NCI-H526 treated with DMSO at 0.1 percent for 48 hours (cell line): ENCODE measurements around the gene DNAJB6.
"Not testable (repeated sequence)": the region's sequence is repeated elsewhere in the genome, so short reads cannot be mapped to it uniquely, and the experiment has no call there.

Source experiments
- DNase-seq: peaks from one replicate; lab custom pipeline; 2025; lab: John Stamatoyannopoulos, UW

Gene DNAJB6

GRCh38 chr7:157329447-157329846 is 7.4 kb upstream of the DNAJB6 start:
- no peak for DNase-seq

- not testable (repeated sequence) for DNase-seq
Measured at GRCh38 chr7:157330567-157330966, 6.2 kb upstream of the DNAJB6 start.

- DNase-seq: not testable (repeated sequence)
Measured at GRCh38 chr7:157331049-157331448, 5.8 kb upstream of the DNAJB6 start.

DNA sequence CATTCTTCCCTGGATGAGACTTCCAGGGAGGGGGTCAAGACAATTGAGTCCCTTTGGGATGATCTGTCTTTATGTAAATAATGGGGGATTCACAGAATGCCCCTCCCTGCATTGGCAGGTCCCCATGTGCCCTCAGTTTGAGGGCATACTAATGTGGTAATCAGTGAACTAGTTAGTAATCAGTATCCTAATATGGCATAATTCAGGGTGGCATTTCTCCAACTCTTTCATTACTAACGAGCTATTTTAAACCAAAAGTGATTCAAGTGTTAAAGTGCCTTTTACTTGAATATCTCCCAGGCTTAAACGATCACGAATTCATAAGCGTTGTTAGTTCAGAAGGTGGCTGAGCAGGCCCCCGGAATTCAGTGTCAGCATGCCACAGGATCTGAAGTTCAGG is 1.6 kb upstream of the DNAJB6 start:
- DNase-seq: no peak

DNA sequence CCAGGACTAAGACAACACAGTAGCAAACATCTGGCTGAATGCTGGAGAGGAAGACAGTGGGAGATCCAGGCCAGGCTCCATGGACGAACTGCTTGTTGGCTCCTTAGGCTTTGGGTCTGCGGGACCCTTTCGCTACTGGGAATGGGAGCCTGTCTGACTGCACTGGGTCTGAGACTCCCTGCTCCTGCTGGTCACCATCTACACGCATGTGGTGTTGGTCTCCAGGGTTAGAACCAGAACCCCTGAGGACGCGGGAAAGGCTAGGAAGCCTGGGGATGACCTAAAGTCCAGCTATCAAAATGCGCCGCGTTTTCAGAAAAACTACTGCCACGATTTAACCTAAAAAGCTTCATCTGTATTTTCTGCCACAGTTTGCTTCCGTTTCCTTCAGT is 817 bp upstream of the DNAJB6 start:
- no peak for DNase-seq

GRCh38 chr7:157337316-157338149 is 729 bp downstream of the DNAJB6 start:
- DNase-seq: no peak

DNA sequence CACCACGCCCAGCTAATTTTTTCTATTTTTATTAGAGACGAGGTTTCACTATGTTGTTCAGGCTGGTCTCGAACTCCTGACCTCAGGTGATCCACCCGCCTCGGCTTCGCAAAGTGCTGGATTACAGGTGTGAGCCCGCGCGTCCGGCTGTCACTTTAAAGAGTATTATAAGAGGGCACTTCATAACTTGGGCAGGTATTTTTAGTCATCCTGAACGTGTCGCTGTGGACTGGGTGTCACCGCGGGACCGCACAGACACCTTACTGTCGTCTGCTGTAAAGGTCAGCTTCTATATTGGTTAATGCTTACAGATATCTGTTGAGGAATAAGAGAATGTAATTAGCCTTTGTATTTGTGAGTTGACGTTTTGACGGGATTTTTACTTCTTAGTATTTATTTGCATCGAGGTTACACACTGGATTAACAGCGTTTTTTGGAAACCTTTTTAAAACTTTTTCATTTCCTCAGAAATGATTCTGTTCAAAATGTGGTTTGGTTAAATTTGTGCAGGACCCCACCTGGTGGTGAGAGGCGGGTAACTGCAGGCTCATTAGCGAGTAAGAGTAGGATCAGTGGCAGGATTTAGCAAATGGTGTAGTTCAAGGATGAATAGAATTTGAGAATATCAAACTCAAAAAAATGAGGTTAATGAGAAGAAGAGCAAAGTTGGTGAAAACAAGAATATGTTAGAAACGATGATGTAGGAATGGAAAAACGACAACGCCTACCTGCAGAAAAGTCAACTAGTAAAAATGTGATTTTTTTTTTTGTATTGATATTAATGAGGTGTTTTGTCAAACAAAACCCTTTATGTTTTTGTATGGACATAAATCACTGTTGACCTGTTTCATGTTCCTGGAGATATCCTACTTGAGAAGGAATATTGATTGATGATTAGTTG is 3.2 kb downstream of the DNAJB6 start:
- peak; percentile 38 for DNase-seq

- no peak for DNase-seq
Measured at GRCh38 chr7:157347217-157347904, 10.6 kb downstream of the DNAJB6 start.

DNA sequence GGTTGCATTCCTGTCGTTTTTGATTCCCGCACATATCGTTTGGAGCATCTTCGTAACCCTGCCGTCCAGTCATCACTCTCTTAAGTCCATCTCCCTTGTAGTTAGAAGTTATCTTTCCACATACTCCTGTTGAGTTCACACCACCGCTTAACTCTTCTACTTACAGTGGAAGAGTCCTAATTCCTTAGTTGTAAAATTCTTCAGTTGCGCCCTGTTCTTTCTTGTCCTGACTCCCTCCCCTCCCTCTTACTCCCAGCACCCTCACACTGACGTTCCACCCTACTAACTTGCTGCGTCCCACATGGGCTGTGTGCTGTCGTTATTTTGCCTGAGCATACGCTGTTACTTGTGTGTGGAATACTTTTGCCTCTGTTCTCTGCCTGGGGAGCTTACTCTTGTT is 11.7 kb downstream of the DNAJB6 start:
- no peak for DNase-seq

GRCh38 chr7:157352516-157352915 is 15.7 kb downstream of the DNAJB6 start:
- DNase-seq: no peak

DNA sequence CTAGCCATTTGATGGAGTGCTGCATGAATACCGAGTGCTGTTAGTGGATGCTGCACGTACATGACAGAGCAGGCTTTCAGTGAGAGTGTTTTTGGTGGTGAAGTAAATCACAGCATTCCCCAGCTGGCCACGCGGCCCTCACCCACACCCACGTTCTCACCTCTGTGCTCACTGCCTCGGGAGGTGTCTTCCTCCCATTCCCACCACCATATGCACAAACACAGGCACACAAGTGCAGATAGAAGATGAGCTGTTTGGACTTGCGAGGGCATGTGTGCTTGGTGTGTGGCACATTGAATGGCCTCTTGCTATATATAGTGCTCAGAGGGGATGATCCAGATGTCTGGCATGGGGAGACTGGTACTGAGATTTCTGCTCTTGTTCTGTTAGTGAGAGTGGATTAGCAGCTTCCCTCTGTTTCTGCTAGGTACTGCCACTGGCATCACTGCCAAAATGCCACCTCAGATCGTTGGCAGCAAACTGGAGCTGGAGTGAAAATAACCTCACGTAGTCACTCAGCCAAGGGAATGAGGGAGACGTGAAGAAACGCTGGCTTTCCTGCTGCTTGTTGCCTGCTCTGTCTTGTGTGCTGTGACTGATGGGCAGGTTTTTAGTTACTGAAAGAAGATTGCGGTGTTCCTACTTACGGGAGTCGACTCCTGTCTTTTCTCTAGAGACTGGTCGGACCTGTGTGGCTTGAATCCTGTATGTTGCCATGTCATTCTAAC is 19.1 kb downstream of the DNAJB6 start:
- DNase-seq: no peak

DNA sequence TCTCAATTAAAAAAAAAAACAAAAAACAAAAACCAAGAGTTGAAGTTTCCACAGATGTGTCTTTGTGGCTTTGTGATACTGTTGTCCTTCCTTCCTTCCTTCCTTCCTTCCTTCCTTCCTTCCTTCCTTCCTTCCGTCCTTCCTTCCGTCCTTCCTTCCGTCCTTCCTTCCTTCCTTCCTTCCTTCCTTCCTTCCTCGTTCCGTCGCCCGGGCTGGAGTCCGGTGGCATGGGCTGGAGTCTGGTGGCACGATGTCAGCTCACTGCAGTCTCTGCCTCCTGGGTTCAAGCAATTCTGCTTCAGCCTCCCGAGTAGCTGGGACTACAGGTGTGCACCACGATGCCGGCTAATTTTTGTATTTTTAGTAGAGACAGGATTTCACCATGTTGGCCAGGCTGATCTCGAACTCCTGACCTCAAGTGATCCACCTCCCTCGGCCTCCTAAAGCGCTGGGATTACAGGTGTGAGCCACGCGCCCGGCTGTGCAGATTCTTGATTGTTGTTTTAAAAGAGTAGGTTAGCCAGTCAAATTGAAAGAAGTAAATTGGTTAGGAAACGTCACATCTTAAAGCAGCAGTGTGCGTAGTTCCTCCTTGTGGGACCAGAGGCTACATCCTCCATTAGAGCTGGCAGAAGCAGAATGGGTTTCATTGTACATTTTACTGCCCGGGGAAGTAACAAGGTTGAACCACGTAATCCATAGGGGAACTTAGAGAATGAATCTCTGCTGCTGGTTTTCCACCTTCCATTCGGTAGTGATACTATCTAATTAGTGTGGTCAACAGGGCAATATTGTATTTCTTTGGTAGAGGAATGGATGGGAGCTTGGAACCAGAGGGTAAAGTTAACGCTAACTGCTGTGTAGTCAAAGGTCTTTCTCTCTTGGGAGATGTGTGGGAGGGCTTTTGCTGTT is 20.6 kb downstream of the DNAJB6 start:
- DNase-seq: no peak

DNA sequence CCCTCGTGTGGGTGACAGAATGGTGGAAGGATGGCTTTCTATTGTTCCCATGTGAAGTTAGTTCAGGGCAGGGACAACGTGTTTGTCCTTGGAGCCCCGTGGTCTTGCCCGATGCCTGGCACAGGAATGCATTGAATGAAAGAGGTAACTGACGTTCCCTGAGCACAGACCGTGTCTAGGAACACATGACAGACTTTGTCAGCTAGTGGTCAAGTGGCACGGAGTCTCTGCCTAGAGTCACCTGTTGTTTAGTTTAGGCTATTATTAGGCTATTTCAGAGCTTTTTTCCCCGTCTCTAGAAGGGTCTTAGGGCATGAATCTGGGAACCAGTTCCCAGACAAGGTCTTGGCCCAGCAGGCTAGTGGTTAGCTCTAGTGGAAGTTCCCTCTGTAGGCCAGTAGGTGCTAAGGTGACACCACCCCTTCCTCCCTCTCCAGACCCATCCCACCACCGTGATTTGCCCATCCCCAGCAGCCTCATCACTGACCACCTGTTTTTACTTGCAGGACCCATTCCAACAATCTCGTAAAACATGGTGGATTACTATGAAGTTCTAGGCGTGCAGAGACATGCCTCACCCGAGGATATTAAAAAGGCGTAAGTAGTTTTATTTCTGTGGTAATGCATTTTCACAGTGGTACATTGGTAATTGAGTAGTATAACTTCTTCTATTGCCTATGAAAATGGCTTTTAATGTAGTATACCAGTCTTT is 21.4 kb downstream of the DNAJB6 start:
- DNase-seq: no peak

DNA sequence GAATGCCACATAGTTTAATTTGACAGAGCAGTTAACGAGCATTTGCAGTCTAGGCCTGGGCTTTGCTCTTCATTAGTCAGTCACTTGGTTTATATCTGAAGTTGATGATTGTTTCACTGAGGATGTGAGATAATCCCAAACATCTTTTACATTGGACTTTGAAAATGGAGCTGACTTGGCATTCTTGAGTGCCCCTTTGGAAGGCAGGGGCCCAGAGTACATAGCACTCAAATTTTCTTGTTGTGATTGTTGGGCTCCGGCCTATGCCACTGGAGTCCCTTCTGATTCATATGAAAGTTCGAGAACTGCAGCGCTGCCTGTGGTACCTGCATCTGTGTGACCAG is 21.9 kb downstream of the DNAJB6 start:
- DNase-seq: no peak

DNA sequence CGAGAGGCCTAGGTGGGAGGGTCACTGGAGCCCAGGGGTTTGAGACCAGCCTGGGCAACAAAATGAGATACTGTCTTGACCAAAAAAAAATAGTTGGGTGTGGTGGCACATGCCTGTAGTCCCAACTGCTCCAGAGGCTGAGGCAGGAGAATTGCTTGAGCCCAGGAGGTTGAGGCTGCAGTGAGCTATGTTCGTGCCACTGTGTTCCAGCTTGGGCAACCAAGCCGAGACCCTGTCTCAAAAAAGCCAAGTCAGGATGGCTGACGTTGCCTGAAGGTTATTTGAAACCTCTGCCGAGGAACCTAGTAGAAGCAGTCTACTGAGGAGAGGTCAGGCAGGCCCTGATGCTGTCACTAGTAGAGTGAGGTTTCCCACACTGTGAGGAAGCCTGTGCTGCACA is 22.8 kb downstream of the DNAJB6 start:
- DNase-seq: no peak

DNA sequence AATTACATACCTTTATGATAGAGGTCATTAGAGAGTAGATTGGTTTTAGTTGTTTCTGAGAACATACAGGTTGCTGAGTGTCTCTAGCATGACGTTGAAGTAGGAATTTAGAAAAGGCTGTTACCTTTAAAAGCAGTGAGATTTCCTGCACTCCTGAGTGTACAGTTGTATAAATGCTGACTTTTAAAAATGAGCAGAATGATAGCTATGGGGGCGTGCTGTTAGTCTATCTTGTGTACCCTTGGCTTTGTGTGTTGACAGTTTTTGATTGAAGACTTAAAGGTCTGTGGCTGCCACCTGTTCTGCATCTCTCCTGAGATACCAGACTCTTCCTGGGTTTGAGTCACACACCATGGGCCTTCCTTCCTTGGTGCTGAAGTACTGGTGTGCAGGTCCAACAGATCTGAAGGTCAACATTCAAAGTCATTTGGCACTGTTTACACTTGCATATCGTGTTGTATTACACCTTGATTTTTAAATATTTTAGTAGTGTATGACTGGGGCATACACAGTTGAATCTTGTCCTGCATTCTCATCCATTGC is 23.8 kb downstream of the DNAJB6 start:
- no peak for DNase-seq

- no peak for DNase-seq
Measured at GRCh38 chr7:157361537-157361936, 24.7 kb downstream of the DNAJB6 start.

DNA sequence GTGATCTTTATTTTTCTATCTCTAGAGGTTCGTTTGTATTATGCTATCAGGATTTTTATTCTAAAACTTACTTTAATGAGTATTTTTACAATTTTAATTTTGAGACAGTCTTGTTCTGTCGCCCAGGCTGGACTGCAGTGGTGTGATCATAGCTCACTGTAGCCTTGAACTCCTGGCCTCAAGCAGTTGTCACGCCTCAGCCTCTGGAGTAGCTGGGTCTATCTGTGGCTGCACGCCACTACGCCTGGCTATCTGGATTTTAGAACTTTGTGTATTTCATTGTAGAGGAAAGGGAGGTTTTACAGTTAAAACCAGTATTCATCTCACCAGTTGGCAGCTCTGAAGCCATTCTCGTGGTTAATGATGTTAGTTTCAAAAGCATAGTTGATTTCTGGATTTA is 25.9 kb downstream of the DNAJB6 start:
- DNase-seq: no peak

- DNase-seq: no peak
Measured at GRCh38 chr7:157366722-157367121, 29.9 kb downstream of the DNAJB6 start.

DNA sequence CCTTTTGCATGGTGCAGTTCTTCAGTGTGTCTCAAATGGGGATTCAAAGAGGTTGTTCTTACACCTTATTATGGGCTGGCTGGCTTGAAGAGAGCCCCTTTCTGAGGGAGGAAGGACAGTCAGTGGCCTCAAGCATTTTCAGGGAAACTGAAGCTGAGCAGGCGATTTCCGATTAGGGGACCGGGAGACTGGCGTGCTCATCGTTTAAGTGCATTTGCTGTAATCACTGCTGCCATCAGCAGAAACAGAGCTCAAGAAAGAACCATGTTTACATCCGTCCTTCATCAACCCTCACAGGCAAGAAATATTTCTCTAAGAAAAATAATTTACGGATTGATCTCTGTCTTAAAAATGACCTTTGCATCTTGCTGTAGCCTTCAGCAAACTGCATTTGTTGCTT is 32.2 kb downstream of the DNAJB6 start:
- no peak for DNase-seq
